Left renal pelvis (tissue), 4 donors: ENCODE measurements around the gene INPP5A. TPM values are rescaled to one million over a fixed set of nuclear protein-coding genes. Genes with fewer than 3 reads are reported as not detected.

Experiments used
- DNase-seq, 4 donors: peaks; one replicate each; pipeline ENCODE4 v3.0.0-alpha.2; 2013; ENCODE audit warnings: low read depth in 4 of 4, low spot score in 3 of 4
- polyA plus RNA-seq, 4 donors: library from polyadenylated mRNA; unstranded; fragments of 120-200 nt; gene quantifications; one replicate each; pipeline ENCODE4 v1.2.1, GENCODE V29; 2013; ENCODE audit not compliant: insufficient read length in 4 of 4

INPP5A gene
- polyA plus RNA-seq, 4 donors: 29.0 to 40.2 (median 35.5) TPM

DNA sequence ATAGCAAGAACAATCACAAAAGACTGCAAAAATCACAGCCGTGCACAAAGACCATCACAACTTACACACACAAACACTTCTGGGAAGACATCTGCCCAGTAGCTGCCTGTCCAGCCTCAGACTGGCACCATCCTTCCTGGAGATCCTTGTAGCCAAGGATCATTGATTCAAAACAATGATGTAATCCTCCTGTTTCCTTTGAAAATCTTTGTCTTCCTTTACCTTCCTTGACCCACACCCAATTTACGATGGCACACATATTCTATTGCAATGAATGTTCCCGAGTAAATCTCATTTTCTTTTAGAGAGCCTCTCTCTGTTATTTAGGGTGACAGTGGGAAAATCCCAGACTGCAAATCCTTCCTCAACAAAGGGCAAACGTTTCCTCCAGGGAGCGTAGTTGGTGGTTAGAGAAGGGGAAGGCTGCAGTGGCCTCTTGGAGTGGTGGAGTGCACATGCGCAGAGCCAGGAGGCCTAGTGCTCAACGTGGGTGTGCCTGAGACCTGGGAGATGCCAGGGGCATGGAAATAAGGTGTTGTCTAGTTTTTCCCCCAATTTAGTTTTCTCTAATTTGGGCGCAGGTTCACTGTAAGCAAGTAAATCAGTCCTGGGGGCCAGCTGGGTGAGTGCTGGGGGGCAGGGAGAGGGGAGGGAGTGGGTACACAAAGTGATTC, 3.1 kb upstream of the INPP5A start:
- no peak for DNase-seq

DNA sequence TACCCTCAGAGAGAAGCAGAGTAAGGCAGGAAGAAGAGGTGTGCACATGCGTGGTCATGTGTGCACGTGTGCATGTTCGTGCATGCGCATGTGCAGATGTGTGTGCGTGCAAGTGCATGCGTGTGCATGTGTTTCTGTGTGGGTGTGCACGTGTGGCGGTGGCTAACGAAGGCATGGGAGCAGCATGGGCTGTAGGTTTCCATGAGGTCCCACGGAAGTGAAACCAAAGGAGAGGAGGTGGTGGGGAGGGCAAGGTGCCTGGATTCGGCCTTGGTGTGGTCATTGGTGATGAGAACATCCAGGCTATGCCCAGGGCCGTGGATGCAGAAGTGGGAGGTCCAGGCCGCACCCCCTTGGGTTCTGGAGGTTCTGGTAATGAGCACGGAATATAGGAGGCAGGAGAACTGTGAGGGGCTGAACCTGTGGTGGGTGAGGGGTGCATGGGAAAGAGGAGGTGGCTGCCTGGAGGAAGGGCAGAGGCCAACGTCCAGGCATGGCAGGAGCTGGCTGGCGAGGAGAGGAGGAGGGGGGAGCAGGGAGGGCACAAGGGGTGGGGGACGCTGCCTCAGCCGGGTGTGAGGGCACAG, 2.4 kb upstream of the INPP5A start:
- no peak for DNase-seq

DNA sequence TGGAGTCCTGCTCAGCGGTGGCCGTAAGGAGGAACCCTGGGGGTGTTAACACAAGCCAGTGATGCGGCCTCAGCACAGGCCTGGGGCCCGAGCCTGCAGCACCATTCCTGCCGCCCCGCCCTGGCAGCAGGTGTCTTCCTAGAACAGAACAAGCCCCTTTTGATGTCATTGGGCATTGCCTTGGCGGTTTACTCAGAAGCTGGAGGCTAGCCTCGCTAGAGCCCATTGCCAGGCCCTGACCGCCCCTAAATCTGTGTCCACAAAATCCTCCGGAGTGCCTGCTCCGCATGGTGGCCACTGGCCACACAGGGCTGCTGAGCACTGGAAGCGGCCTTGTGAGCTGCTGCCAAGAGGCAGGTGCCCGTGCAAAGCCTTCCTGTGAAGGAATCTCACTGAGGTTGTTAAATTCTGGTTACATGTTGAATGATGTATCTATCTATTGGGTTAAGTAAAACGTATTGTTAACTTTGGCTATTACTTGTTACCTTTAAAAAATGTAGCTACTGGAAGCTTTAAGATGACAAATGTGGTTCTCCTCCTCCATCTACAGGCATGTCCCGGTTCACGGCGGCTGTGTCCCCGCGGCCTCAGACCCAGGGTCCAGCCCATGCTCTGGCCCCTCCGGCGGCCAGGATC, 1.2 kb upstream of the INPP5A start:
- DNase-seq: no peak

DNA sequence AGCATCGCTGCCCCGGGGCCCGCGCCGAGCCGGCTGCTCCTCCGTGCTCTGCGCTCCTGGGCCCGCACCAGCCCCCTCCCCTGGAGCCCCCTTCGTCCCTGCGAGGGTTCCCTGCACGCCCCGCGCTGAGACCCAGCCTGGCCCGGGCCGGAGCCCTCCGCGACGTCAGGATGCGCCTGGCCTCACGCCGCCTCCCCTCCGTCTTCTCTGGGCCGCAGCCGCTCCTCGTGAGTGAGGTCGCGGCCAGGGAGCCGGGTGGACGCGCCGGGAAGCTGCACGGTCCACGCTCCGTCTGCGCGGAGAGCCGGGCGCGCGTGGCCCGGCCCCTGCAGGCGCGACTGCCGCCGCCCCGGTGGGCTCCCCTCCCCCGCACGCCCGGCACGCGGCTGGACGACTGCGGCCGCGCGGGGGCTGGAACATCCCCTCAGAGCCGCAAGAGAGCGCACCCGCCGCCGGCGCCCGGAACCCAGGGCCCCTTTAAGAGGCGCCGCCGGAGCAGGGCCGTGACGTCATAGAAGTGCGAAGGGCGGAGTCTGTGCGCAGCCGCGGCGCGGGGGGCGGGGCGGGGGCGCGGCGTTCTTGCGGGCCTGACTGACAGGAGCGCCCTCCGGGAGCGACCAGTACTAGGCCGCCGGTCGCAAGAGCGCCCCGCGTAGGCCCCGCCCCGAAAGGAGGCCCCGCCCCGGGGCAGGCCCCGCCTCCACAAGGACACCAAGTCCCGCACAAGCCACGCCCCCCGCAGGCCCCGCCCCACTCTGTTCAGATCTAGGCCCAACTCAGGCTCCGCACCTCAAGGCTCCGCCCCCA, 507 bp upstream of the INPP5A start:
- DNase-seq: peak in 3 of 4 donors; percentile 97 to 100 (median 98)

DNA sequence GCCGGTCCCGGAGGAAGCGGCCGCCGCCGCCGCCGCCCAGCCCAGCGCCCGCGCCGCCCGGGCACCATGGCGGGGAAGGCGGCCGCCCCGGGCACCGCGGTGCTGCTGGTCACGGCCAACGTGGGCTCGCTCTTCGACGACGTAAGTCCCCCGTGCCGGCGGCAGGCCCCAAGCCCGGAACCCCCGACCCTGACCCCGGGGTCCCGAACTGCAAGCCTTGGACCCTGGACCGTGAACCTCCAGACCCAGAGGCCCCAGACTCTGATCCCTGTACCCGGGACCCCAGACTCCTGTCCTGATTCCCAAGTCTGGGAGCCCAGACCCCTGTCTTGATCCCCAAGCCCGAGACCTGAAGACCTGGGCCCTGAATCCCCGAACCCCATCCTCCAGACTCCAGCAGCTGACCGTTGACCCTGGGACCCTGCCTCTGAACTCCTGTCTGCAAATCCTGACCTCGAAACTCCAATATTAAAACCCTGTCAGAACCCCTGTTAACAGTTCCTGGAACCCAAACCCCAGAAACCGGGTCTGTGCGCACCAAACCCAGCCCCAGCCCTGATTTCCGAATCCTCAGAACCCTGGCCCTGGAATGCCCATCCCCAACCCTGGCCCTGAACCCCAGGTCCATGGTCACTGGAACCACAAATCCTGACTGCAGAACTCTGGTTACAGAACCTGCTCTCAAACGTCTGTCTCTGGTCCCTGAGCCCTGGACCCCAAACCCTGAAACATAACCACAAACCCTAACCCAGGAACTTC, 623 bp downstream of the INPP5A start:
- DNase-seq: no peak

DNA sequence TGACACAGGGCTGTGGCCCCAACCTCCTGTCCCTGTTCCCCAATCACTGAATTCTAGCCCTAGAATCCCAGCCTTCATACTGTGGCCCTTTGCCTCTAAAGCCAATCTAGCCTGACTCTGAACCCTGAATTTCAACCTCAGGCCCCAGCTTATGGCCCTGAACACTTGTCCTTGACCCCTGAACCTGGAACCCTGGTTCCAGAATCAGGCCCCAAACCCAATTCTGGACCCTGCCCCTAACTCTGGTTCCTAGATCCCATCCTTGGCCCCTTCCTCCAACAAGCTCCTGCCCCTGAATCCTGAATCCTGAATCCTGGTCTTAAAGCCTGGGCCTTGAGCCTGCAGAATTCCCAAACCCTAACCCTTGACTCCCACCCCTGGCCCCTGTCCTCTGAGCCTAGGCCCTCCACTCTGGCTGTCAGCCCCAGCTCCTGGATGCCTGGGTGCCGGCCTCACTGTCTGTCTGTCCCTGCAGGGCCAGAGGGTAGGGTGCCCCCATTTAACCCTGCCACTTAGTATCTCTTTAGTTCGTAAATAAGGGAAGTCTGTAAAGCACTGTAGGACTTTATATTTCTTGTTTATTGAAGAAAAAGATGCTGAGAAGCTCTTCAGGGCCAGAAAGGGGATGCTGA, 1.3 kb downstream of the INPP5A start:
- no peak for DNase-seq

DNA sequence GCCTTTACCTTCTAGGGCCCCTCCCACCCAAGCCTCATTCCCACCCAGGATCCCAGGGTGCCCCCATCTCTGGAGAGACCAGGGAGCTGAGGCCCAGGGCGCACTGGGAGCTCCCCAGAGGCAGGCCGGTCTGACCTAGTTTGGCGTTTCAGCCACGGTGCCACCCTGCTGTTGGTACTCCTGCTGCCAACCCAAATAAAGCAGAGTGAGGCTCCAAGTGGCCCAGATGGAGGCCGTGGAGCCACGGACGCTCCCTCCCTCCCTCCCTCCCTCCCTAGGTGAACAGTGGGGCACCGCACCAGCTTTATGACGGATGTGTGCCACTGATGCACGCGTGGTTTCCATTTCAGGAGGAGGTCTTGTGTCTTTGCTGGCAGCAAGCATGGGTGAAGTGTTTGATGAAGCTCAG, 1.8 kb downstream of the INPP5A start:
- DNase-seq: no peak

DNA sequence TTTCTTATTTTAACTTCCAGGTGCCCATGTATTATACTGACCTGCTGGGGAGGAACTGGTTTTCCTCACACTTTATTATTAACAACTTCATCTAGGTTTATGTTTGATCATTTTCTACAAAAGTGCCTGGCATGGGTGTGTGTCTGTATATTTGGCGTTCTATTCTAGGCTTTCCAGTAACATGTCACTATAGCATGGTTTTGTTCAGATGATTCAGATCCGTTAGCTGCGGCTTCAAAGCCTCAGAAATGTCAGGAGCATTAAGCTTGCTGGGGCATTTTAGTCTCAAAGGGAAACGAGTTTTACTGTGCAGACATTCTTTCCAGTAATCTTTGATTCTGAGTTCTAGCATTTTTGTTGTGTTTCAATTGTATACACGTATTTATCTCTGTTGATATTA, 2.3 kb downstream of the INPP5A start:
- DNase-seq: no peak

DNA sequence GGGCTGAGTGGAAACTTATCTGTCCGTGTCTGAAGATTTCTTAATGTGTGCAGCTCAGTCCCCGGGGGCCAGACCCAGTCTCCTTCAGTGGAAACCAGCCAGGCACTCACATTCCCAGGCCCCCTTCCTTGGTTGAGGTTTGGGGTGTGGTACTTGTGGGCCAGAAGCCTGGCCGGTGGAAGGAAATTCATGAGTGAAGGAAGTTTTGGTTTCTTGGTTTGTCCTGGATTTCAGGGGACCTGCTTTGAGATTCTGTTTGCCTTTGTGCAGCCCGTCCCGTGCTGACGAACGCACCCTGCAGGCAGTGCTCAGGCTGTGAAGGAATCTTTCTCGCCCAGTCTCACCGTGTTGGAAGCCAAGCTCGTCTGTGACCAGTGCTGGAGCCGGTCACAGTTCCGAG, 2.9 kb downstream of the INPP5A start:
- no peak for DNase-seq

DNA sequence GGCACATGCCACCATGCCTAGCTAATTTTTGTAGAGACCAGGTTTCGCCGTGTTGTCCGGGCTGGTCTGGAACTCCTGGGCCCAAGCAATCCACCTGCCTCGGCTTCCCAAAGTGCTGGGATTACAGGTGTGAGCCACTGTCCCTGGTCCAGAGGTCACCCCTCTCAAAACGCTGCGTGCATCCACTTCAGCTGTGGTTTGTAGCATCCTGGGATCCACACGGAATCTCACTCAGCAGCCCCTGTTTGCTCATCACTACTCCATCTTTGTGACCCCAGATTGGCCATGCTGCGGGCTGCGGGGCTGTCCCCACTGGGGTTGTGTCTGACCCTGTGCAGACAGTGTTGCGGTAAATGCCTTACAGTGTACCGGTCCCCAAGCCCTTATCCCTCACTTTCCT, 3.5 kb downstream of the INPP5A start:
- DNase-seq: no peak

DNA sequence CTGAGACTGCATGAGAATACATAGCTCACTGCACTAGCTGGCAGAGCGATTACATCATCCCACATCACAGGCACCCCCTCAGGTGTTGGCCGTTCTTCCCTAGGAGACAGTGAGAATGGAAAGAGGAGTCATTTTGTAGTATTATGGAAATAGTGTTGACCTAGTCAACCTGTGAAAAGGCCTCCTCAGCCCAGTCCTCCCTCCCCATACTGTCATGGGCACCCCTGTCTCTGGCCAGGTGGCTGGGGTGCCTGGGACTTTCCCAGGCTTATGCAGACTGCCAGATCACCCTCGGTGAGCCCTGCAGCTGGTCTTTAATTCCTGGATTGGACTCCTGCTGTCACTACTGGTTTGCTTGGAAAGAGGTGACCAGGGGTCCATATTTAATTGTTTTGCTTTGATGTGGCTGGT, 4.0 kb downstream of the INPP5A start:
- DNase-seq: no peak

DNA sequence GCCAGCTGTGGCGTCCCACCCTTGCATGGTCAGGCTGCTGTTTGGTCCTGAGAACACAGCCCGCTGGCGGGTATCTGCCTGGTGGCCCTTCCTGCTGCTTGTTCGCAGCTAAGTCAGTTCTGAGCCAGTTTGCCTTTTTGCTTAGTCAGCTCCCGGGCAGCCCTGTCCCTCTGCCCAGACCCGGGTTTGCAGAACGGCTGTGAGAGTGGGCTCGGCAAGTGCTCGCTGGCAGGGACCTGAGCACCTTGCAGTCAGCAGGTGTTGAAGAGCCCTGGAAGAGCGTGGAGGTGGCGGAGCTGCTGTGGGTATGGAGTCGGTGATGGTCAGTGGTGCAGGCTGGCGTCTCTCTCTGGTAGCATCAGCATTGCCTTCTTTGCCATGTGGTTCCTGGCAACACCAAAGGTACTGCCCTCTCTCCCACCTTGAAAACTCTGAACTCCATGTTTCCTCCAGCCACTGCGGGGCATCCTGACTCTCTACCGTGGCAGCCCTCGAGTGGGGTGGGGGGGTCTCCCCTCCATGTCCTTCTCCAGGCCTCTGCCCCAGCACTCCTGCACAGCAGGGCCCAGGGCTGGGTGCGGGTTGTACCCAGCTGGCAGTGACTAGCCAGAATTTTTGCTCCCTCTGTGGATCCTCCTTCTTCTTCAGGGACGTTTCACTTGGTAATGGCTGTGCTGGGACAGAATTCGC, 4.6 kb downstream of the INPP5A start:
- DNase-seq: no peak

DNA sequence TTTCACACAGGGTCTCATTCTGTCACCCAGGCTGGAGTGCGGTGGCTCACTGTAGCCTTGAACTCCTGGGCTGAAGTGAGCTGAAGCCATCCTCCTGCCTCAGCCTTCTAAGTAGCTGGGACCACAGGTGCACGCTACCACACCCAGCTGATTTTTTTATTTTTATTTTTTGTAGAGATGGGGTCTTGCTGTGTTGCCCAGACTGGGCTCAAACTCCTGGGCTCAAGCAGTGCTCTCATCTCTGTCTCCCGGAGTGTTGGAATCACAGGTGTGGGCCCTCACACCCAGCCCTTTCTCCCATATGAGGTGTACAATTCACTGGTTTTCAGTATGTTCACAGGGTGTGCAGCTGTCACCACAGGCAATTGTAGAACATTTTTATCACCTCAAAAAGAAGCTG, 5.2 kb downstream of the INPP5A start:
- no peak for DNase-seq

DNA sequence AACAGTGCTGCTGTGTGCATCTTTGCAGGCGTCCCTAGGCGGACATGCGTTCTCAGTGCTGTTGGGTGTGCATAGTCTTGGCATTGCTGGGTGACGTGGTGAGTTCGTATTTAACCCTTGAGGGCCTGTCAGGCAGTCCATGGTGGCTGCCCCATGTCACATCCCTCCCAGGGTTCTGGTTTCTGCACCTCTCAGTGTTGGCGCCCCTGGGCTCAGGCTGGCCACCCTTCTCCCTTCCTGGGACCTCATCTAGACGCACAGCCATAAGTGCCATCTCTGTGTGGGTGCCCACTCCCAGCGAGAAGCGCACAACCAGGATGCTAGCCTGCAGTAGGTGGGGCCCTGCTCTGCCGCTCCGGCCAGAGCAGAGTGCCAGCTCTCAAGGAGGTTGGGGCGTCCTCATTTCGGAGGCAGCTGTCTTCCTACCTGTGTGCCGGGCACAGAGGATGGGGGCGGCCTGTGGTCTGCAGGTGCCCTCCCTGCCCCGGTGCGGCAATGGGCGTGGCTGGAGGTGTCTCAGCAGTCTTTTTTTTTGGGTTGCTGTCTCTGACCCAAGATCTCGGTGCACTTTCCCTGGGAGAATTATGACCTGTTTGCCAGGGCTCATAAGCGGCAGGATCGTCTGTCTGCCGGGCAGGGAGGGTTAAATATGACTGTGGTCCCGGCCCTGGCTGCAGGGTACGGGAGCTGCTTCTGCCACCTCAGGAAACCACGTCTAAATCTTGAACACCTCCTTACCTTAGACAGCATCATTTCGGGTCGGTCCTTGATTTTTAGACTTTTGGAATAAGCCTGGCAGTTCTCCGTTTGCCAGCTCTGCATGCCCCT, 6.5 kb downstream of the INPP5A start:
- no peak for DNase-seq

DNA sequence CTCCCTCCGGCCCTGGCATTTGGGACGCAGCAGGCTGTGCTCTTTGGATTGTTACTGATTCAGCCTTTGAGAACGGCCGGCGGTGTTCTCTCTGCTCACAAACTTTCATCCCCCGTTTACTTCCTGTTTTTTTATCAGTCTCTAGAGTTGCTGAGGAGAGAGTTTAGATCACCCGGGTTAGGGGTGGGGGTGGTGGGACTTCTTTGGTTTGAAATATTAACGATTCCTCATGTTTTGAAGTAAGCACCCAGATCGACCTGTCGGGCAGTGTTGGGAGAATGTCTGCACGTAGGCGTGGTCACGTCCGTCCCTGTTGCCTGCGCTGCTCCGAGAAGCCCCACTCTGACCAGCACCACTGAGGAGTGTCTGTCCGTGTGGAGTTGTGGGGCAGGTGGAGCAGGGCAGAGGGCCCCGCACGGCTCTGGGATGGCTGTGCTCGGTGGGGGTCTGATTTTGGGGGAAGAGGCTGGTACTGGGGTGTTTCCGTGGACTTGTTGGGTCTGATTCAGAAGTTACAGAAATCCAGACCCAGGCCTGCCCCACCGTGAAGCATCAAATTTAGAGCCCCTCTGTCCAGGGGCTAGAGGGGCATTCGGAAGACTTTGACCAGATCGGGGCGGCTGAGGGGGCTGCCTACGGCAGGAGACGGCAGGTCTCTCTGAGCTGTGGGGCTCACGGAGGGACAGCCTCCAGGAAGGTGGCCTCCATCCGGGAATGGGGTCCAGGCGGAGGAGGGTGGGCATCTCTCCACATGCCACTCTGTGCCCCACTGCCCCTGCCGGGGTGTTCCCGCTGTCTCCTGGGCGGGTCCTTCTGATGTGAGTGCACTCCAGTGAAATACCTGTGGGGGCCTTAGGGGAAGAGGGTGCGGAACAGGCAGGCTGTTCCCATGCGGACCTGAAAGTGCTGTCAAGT, 7.4 kb downstream of the INPP5A start:
- no peak for DNase-seq

DNA sequence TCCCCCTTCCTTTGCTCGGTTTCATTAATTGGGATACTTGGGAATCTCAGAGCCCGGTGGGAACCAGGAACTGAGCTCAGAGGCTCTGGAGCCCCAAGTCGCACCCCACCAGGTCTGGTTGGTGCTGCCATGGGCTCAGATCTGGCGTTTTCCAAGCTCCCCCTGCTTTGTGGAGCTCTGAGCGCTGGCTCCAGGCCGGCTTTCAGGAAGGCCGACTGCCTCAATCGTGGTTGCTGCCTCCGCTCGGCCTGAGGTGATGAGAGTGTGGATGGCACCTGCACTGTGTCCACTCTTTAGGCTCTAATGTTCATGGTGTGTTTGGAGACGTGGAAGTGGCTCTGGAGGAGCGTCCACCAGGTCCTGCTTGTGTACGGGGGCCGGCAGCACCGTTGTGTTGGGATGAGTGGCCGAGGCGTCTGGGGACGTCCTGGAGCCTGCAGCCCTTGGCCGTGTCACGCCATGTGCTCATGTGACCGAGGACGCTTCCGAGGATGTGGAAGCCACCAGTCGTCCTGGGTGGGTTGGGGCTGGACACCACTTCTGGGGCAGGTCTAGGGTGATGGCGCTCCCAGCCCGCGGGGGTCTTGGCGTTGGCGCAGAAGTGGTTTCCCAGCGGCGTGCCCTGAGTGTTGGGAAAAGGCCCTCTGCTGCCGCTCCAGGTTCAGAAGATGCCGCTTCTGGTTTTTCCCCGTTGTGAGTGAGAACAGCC, 8.2 kb downstream of the INPP5A start:
- no peak for DNase-seq
